KOPT-K1 (cell line): ENCODE measurements around the gene MAT2B.

ENCODE experiments used
- H3K27ac ChIP-seq: fragments of 200-600 bp; sonication (generic); 2 replicates; pipeline ENCODE4 v1.5.1; 2016; ENCODE audit warnings: antibody characterized with exemption, mild to moderate bottlenecking, low read depth, low read length; ENCODE audit not compliant: poor library complexity, severe bottlenecking
- H3K36me3 ChIP-seq: fragments of 200-600 bp; sonication (generic); 2 replicates; pipeline ENCODE4 v1.5.1; 2017; ENCODE audit warnings: antibody characterized with exemption, mild to moderate bottlenecking, low read length, moderate library complexity; ENCODE audit not compliant: insufficient read depth
- H3K9me3 ChIP-seq: fragments of 200-600 bp; sonication (generic); 2 replicates; pipeline ENCODE4 v1.5.1; 2017; ENCODE audit warnings: antibody characterized with exemption, low read length, mild to moderate bottlenecking; ENCODE audit not compliant: insufficient read depth, poor library complexity, severe bottlenecking

MAT2B gene

DNA sequence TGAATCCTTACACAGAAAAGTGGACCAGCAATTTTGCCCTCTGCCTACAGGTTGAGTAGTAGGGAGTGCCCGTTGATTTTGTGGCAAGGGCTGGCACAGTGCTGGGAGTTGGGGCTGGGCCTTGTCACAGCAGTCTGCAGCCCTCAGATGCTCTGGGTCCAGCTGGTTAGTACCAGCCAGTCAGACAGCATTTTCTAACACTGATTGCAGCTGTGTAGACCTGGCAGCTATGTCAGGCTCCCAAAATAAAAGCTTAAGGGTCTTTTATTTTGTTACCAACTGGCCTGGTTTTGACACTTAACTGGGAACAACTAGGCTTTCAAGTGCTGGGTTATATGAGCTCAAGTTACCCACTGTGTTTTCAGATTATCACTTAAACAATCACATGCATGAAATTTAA is 57.7 kb downstream of the MAT2B start:
- Histone ChIP-seq H3K36me3 (no peaks in the 10 kb centered on the region), H3K9me3 (no peaks in the 10 kb centered on the region), H3K27ac (no peak overlapping the region)

GRCh38 chr5:163563880-163564279 is 58.5 kb downstream of the MAT2B start:
- Histone ChIP-seq H3K9me3 (no peaks in the 10 kb centered on the region), H3K27ac (no peak overlapping the region), H3K36me3 (no peaks in the 10 kb centered on the region)

- H3K36me3 ChIP-seq, result no peaks in the 10 kb centered on the region
- no peak overlapping the region for H3K27ac ChIP-seq
- H3K9me3 ChIP-seq, result no peaks in the 10 kb centered on the region
Measured at GRCh38 chr5:163564321-163564938, 59.0 kb downstream of the MAT2B start.

DNA sequence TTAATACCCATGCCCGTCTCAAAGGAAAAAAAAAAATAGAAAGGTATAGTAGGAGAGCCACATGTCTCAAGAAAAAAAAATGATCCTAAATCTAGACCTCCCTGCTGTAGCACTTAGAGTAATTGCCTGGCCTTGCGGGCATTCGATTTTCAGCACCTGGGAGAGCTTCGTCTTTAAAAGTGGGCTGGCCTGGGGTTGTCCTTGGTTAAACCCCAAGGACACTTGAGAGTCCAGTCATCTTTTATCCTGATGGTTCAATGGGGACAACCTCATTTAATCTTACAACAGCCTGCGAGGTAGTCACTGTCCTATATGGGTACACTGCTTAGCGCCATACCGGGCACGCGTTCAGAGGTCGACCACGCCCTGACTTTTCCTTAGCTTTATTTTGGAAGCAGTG is 60.1 kb downstream of the MAT2B start:
- Histone ChIP-seq H3K36me3 (no peaks in the 10 kb centered on the region), H3K27ac (no peak overlapping the region), H3K9me3 (no peaks in the 10 kb centered on the region)

- Histone ChIP-seq H3K9me3 (no peaks in the 10 kb centered on the region), H3K36me3 (no peaks in the 10 kb centered on the region), H3K27ac (no peak overlapping the region)
Measured at GRCh38 chr5:163565931-163566608, 60.7 kb downstream of the MAT2B start.

- H3K36me3 ChIP-seq, result no peaks in the 10 kb centered on the region
- no peaks in the 10 kb centered on the region for H3K9me3 ChIP-seq
- H3K27ac ChIP-seq, result no peak overlapping the region
Measured at GRCh38 chr5:163566678-163567077, 61.3 kb downstream of the MAT2B start.

GRCh38 chr5:163567811-163568210 is 62.4 kb downstream of the MAT2B start:
- Histone ChIP-seq H3K9me3 (no peaks in the 10 kb centered on the region), H3K36me3 (no peaks in the 10 kb centered on the region), H3K27ac (no peak overlapping the region)
